Measurements from ENCODE around the gene FNDC3B.

FNDC3B gene

DNA sequence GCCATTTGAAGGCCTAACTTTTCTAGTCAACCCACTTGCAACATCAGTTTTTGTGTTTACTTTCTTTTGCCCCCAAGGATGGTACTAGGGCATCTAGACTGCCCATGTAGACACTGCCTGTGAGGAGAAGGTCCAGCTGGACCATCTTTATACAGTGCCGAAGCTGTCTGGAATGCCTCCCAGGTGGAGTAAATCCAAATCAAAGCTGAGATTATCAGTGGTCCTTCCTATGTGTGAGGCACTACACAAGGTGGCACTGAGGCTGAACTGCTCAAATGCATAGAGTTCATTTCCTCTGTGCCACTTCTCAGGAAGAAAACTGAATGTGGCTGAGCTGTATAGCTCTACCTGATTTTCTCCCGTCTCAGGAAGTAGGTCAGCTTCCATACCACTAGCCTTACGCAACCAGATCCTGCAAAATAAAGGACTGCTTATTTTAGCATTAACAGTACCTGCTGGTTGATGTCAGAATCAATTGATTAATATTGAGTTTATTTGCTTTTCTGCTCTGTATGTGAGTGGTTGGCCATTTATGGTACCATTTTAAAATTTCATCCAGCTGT, 302.8 kb downstream of the FNDC3B start:
- H3K4me3 ChIP-seq (ENCODE audit: low read length in 2 of 2), result no peak overlapping the region
- H3K27ac ChIP-seq (ENCODE audit: low read depth in 2 of 2, low read length in 2 of 2), result no peak overlapping the region
- H3K9ac ChIP-seq (ENCODE audit: low read depth in 1 of 2, low read length in 2 of 2), result no peak overlapping the region
- peaks cover 55 to 68% of the 10 kb centered on the region in 2 donors for H3K36me3 ChIP-seq (ENCODE audit: control insufficient read depth in 2 of 2, insufficient read depth in 2 of 2, low read length in 2 of 2)
- H3K27me3 ChIP-seq (ENCODE audit: control insufficient read depth in 2 of 2, insufficient read depth in 2 of 2, low read length in 2 of 2), result no peaks in the 10 kb centered on the region
- no peaks in the 10 kb centered on the region for H3K9me3 ChIP-seq (ENCODE audit: control insufficient read depth in 2 of 2, low read length in 2 of 2)
- H3K4me1 ChIP-seq (ENCODE audit: control insufficient read depth in 2 of 2, insufficient read depth in 2 of 2, low read length in 2 of 2), result no peaks in the 10 kb centered on the region

DNA sequence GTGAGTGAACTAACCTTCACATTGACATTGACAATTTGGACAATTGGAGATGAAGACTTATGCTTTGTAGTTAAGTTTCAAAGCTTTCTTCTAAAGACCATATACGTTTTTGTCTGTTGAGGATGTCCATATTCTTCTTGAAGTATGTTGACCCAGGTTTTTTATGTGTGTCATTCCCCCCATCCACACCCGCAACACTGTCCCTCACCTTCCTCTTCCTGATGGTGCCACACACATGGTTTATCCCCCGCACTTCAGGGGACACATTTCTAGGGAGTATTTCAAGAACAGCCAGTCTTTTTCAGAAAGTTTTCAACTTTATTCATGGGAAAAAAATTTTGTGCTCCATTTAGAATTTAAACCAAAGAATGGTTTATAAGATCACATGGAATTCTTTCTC, 303.7 kb downstream of the FNDC3B start:
- Histone ChIP-seq H3K27ac (ENCODE audit: low read depth in 2 of 2, low read length in 2 of 2) (no peak overlapping the region), H3K27me3 (ENCODE audit: control insufficient read depth in 2 of 2, insufficient read depth in 2 of 2, low read length in 2 of 2) (no peaks in the 10 kb centered on the region), H3K9me3 (ENCODE audit: control insufficient read depth in 2 of 2, low read length in 2 of 2) (no peaks in the 10 kb centered on the region), H3K9ac (ENCODE audit: low read depth in 1 of 2, low read length in 2 of 2) (no peak overlapping the region), H3K4me1 (ENCODE audit: control insufficient read depth in 2 of 2, insufficient read depth in 2 of 2, low read length in 2 of 2) (no peaks in the 10 kb centered on the region), H3K4me3 (ENCODE audit: low read length in 2 of 2) (no peak overlapping the region), H3K36me3 (ENCODE audit: control insufficient read depth in 2 of 2, insufficient read depth in 2 of 2, low read length in 2 of 2) (peaks cover 62 to 70% of the 10 kb centered on the region in 2 donors)

DNA sequence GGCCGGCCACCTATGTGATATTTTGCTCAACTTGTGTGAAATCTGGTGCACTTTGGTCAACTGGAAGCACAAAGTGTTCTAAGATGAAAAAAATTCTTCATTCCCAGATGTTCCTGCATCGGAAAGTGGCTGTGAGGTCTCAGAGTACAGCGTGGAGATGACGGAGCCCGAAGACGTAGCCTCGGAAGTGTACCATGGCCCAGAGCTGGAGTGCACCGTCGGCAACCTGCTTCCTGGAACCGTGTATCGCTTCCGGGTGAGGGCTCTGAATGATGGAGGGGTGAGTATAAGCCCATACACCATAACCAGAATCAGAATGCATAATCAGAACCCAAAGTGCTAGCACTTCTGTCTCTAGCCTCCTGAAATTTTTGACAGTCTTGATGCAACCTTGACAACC, 304.6 kb downstream of the FNDC3B start:
- Histone ChIP-seq H3K27ac (ENCODE audit: low read depth in 2 of 2, low read length in 2 of 2) (no peak overlapping the region), H3K27me3 (ENCODE audit: control insufficient read depth in 2 of 2, insufficient read depth in 2 of 2, low read length in 2 of 2) (no peaks in the 10 kb centered on the region), H3K4me1 (ENCODE audit: control insufficient read depth in 2 of 2, insufficient read depth in 2 of 2, low read length in 2 of 2) (no peaks in the 10 kb centered on the region), H3K36me3 (ENCODE audit: control insufficient read depth in 2 of 2, insufficient read depth in 2 of 2, low read length in 2 of 2) (peaks cover 67 to 73% of the 10 kb centered on the region in 2 donors), H3K9ac (ENCODE audit: low read depth in 1 of 2, low read length in 2 of 2) (no peak overlapping the region), H3K4me3 (ENCODE audit: low read length in 2 of 2) (no peak overlapping the region), H3K9me3 (ENCODE audit: control insufficient read depth in 2 of 2, low read length in 2 of 2) (no peaks in the 10 kb centered on the region)

DNA sequence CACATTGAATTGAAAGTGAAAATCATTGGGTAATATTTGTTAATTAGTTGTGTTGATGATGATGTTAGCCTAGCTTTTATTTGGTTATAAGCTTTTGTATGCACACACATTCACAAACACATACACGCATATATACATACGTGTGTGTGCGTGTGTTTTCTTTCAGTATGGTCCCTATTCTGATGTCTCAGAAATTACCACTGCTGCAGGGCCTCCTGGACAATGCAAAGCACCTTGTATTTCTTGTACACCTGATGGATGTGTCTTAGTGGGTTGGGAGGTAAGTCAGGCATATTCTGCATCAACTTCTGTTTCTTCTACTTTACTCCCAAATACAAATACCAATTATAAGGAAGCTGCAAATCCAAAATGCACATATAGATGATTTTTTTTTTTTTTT, 306.8 kb downstream of the FNDC3B start:
- no peak overlapping the region for H3K4me3 ChIP-seq (ENCODE audit: low read length in 2 of 2)
- H3K27ac ChIP-seq (ENCODE audit: low read depth in 2 of 2, low read length in 2 of 2), result no peak overlapping the region
- peaks cover 65 to 75% of the 10 kb centered on the region in 2 donors for H3K36me3 ChIP-seq (ENCODE audit: control insufficient read depth in 2 of 2, insufficient read depth in 2 of 2, low read length in 2 of 2)
- no peaks in the 10 kb centered on the region for H3K9me3 ChIP-seq (ENCODE audit: control insufficient read depth in 2 of 2, low read length in 2 of 2)
- H3K9ac ChIP-seq (ENCODE audit: low read depth in 1 of 2, low read length in 2 of 2), result no peak overlapping the region
- H3K4me1 ChIP-seq (ENCODE audit: control insufficient read depth in 2 of 2, insufficient read depth in 2 of 2, low read length in 2 of 2), result no peaks in the 10 kb centered on the region
- no peaks in the 10 kb centered on the region for H3K27me3 ChIP-seq (ENCODE audit: control insufficient read depth in 2 of 2, insufficient read depth in 2 of 2, low read length in 2 of 2)

DNA sequence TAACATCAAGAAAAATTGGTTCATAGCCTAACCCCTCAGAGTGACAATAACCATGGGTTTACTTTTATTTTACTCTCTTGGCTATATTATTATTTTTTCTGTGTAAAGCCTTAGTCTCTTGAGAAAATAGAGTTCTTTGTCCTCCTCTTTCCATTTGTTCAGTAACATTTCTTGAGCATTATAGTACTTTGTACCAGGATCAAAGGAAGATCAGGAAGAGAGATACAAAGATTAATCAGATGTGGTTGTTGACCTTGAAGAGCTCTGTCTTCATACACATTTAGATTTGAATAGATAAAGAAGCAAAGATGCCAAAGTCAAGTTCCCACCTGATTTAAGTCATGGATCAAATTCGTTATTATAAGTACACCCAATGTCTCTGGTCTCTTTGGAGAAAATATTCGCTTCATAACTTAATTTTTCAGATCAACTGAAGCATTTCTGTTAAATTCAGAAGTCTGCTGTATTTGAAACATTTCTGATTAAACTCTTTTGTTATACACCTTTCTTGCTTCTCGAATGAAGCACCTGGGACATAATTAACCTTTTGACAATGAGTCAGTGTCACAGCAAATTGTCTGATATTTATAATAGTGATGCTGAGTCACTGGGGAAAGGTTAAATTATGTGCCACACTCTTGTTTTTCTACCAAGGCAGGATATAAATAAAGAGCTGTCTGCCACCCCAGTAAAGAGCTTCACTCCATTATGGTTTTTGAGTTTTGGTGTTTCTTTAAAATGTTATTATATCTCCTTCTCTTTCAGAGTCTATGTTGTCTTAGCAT, 308.7 kb downstream of the FNDC3B start:
- no peak overlapping the region for H3K27ac ChIP-seq (ENCODE audit: low read depth in 2 of 2, low read length in 2 of 2)
- no peak overlapping the region for H3K9ac ChIP-seq (ENCODE audit: low read depth in 1 of 2, low read length in 2 of 2)

DNA sequence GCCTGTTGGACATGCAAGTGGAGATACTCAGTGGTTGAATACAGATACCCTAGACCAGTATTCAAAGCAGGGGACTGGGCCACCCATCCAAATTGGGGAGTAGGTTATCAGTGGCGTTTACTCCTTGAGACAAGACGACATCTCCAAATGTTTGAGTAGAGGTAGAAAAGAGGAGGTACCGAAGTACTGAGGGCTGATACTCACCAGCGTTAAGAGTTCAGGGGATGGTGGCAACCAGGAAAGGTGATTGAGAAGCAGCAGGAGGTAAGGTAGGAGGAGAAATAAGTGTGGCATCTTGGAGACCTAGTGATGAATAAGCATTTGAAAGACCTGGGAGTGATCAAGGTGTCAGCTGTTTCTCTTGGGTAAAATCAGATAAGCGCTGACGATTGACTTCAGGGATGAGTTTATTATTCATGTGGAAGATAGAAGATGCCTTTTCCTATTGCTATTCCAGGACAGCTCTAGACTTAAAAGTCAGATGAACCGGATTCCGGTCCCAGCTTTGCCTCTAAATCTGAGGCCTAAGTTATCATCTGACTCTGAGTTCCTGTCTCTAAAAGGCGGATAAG, 312.6 kb downstream of the FNDC3B start:
- Histone ChIP-seq H3K9ac (ENCODE audit: low read depth in 1 of 2, low read length in 2 of 2) (no peak overlapping the region), H3K27me3 (ENCODE audit: control insufficient read depth in 2 of 2, insufficient read depth in 2 of 2, low read length in 2 of 2) (no peaks in the 10 kb centered on the region), H3K4me3 (ENCODE audit: low read length in 2 of 2) (no peak overlapping the region), H3K27ac (ENCODE audit: low read depth in 2 of 2, low read length in 2 of 2) (no peak overlapping the region), H3K36me3 (ENCODE audit: control insufficient read depth in 2 of 2, insufficient read depth in 2 of 2, low read length in 2 of 2) (peaks cover 43 to 58% of the 10 kb centered on the region in 2 donors), H3K9me3 (ENCODE audit: control insufficient read depth in 2 of 2, low read length in 2 of 2) (no peaks in the 10 kb centered on the region), H3K4me1 (ENCODE audit: control insufficient read depth in 2 of 2, insufficient read depth in 2 of 2, low read length in 2 of 2) (no peaks in the 10 kb centered on the region)

More for the DNA sequence above, 308.7 kb downstream of the FNDC3B start:
- no peaks in the 10 kb centered on the region for H3K27me3 ChIP-seq (ENCODE audit: control insufficient read depth in 2 of 2, insufficient read depth in 2 of 2, low read length in 2 of 2)
- H3K4me1 ChIP-seq (ENCODE audit: control insufficient read depth in 2 of 2, insufficient read depth in 2 of 2, low read length in 2 of 2), result no peaks in the 10 kb centered on the region
- no peak overlapping the region for H3K4me3 ChIP-seq (ENCODE audit: low read length in 2 of 2)
- peaks cover 65 to 76% of the 10 kb centered on the region in 2 donors for H3K36me3 ChIP-seq (ENCODE audit: control insufficient read depth in 2 of 2, insufficient read depth in 2 of 2, low read length in 2 of 2)
- no peaks in the 10 kb centered on the region for H3K9me3 ChIP-seq (ENCODE audit: control insufficient read depth in 2 of 2, low read length in 2 of 2)

DNA sequence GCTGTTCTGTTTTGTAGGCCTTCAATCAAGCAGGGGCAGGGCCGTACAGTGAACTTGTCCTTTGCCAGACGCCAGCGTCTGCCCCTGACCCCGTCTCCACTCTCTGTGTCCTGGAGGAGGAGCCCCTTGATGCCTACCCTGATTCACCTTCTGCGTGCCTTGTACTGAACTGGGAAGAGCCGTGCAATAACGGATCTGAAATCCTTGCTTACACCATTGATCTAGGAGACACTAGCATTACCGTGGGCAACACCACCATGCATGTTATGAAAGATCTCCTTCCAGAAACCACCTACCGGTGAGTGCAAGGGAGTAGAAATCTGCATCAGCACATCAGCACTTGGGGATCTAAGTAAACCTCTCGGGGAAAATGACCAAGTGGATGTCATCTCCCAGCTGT, 313.4 kb downstream of the FNDC3B start:
- Histone ChIP-seq H3K27me3 (ENCODE audit: control insufficient read depth in 2 of 2, insufficient read depth in 2 of 2, low read length in 2 of 2) (no peaks in the 10 kb centered on the region), H3K36me3 (ENCODE audit: control insufficient read depth in 2 of 2, insufficient read depth in 2 of 2, low read length in 2 of 2) (peaks cover 35 to 51% of the 10 kb centered on the region in 2 donors), H3K27ac (ENCODE audit: low read depth in 2 of 2, low read length in 2 of 2) (no peak overlapping the region), H3K9me3 (ENCODE audit: control insufficient read depth in 2 of 2, low read length in 2 of 2) (no peaks in the 10 kb centered on the region), H3K4me1 (ENCODE audit: control insufficient read depth in 2 of 2, insufficient read depth in 2 of 2, low read length in 2 of 2) (no peaks in the 10 kb centered on the region), H3K9ac (ENCODE audit: low read depth in 1 of 2, low read length in 2 of 2) (no peak overlapping the region), H3K4me3 (ENCODE audit: low read length in 2 of 2) (no peak overlapping the region)

DNA sequence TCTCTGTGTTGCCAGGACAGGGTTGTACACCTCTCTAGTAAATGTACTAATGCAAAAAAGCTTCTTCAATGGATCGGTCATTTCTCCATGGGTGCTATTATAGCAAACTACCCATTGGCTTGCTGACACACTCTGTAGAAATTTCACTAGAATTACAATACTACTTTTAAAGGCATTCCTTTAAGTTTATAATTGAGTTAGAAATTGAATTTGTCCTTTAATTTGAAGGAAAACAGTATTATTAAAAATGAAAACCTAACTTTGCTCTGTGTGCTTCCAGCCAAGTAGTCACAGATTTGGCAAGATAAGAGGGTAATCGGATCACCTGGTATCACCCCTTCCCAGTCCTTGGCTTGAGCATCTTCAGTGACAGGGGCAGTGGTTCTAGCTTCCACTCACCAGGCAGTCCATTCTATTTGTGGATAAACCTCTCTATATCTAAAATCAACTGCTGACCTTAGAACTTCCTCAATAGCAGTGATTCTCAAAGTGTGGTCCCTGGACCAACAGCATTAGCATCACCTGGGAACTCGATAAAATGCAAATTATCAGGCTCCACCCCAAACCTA, 315.6 kb downstream of the FNDC3B start:
- peaks cover 24 to 49% of the 10 kb centered on the region in 2 donors for H3K36me3 ChIP-seq (ENCODE audit: control insufficient read depth in 2 of 2, insufficient read depth in 2 of 2, low read length in 2 of 2)
- H3K9ac ChIP-seq (ENCODE audit: low read depth in 1 of 2, low read length in 2 of 2), result no peak overlapping the region
- H3K9me3 ChIP-seq (ENCODE audit: control insufficient read depth in 2 of 2, low read length in 2 of 2), result no peaks in the 10 kb centered on the region
- H3K4me1 ChIP-seq (ENCODE audit: control insufficient read depth in 2 of 2, insufficient read depth in 2 of 2, low read length in 2 of 2), result no peaks in the 10 kb centered on the region
- no peak overlapping the region for H3K27ac ChIP-seq (ENCODE audit: low read depth in 2 of 2, low read length in 2 of 2)
- H3K27me3 ChIP-seq (ENCODE audit: control insufficient read depth in 2 of 2, insufficient read depth in 2 of 2, low read length in 2 of 2), result no peaks in the 10 kb centered on the region
- H3K4me3 ChIP-seq (ENCODE audit: low read length in 2 of 2), result no peak overlapping the region

DNA sequence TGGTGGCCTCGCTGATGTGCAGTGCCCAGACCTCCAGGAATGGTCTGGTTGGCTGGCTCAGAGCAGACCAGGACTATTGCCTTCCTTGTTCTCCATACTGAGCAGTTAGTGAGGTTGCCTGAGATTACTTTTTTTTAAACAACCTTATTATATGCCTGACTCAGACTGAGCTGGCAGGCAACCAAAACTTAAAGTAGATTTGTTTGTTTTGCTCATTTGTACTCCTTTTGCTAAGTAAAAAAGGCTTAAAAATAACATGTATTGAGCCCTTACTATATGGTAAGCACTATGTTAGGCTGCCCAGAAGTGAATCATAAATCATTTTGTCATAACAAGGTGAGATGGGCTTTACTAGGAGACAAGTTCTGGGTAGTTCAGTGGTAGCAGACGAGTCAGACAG, 316.5 kb downstream of the FNDC3B start:
- H3K4me3 ChIP-seq (ENCODE audit: low read length in 2 of 2), result no peak overlapping the region
- no peaks in the 10 kb centered on the region for H3K27me3 ChIP-seq (ENCODE audit: control insufficient read depth in 2 of 2, insufficient read depth in 2 of 2, low read length in 2 of 2)
- H3K36me3 ChIP-seq (ENCODE audit: control insufficient read depth in 2 of 2, insufficient read depth in 2 of 2, low read length in 2 of 2), result peaks cover 23 to 41% of the 10 kb centered on the region in 2 donors
- H3K9me3 ChIP-seq (ENCODE audit: control insufficient read depth in 2 of 2, low read length in 2 of 2), result no peaks in the 10 kb centered on the region
- no peak overlapping the region for H3K9ac ChIP-seq (ENCODE audit: low read depth in 1 of 2, low read length in 2 of 2)
- H3K27ac ChIP-seq (ENCODE audit: low read depth in 2 of 2, low read length in 2 of 2), result no peak overlapping the region
- no peaks in the 10 kb centered on the region for H3K4me1 ChIP-seq (ENCODE audit: control insufficient read depth in 2 of 2, insufficient read depth in 2 of 2, low read length in 2 of 2)

DNA sequence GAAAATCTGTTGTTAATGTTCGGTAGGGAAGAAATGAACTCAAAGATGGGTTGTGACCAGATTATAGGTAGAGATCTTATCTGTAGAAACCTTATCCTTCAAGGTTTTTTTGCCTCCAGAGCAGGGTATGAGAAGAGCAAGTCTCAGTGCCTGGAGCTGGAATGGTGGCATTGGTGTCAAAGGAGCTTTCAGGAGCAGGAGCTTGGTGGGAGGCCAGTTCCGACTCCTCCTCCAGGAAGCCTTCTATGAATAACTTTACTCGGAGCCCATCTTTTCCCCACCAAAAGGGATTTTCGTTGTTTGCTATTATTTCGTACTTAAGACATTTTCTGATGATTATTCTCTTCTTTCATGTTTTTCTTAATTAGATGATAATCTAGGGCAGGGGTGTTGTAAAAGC, 317.0 kb downstream of the FNDC3B start:
- H3K36me3 ChIP-seq (ENCODE audit: control insufficient read depth in 2 of 2, insufficient read depth in 2 of 2, low read length in 2 of 2), result peaks cover 25 to 39% of the 10 kb centered on the region in 2 donors
- no peak overlapping the region for H3K27ac ChIP-seq (ENCODE audit: low read depth in 2 of 2, low read length in 2 of 2)
- H3K9me3 ChIP-seq (ENCODE audit: control insufficient read depth in 2 of 2, low read length in 2 of 2), result no peaks in the 10 kb centered on the region
- H3K27me3 ChIP-seq (ENCODE audit: control insufficient read depth in 2 of 2, insufficient read depth in 2 of 2, low read length in 2 of 2), result no peaks in the 10 kb centered on the region
- H3K4me3 ChIP-seq (ENCODE audit: low read length in 2 of 2), result no peak overlapping the region
- H3K4me1 ChIP-seq (ENCODE audit: control insufficient read depth in 2 of 2, insufficient read depth in 2 of 2, low read length in 2 of 2), result no peaks in the 10 kb centered on the region
- H3K9ac ChIP-seq (ENCODE audit: low read depth in 1 of 2, low read length in 2 of 2), result no peak overlapping the region
